Fibroblast of mammary gland (primary cell): ENCODE data around the gene AKAP6.

Source experiments
- DNase-seq: peaks from one replicate; pipeline ENCODE4 v3.0.0-alpha.2; 2010; ENCODE audit warnings: low read depth
- H3K4me3 ChIP-seq: 2 replicates; pipeline ENCODE4 v1.5.1; 2011; ENCODE audit warnings: low read depth, mild to moderate bottlenecking, low read length, moderate library complexity; ENCODE audit not compliant: control insufficient read depth
- CTCF ChIP-seq: conservative IDR thresholded peaks from 2 replicates; pipeline ENCODE4 v1.5.1; 2011; ENCODE audit warnings: low read depth, low read length, inconsistent platforms; ENCODE audit not compliant: control insufficient read depth, insufficient read depth

The AKAP6 gene

DNA sequence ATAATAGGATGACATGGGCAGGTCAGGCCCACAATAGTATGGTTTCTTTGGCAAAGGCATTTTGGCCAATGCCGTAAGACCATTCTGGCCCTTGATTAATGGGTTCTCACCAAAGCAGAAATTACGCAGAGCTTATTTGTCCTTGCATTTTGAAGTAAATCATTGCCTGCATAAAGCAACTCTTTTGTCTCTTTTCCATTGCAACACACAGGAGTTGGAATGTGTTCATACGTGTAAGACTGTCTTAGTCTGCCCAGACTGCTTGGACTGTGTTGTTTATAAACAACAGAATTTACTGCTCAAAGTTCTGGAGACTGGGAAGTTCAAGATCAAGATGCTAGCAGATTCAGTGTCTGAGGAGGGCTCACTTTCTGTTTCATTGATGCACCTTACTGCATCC, 506.8 kb downstream of the AKAP6 start:
- TF ChIP-seq CTCF: no peak
- no peak overlapping the region for H3K4me3 ChIP-seq
- no peak for DNase-seq

GRCh38 chr14:32841698-32842097, 512.6 kb downstream of the AKAP6 start:
- no peak for DNase-seq
- no peak overlapping the region for H3K4me3 ChIP-seq
- TF ChIP-seq CTCF: no peak

GRCh38 chr14:32846821-32847365, 517.8 kb downstream of the AKAP6 start:
- no peak for DNase-seq
- no peak for TF ChIP-seq CTCF
- no peak overlapping the region for H3K4me3 ChIP-seq

DNA sequence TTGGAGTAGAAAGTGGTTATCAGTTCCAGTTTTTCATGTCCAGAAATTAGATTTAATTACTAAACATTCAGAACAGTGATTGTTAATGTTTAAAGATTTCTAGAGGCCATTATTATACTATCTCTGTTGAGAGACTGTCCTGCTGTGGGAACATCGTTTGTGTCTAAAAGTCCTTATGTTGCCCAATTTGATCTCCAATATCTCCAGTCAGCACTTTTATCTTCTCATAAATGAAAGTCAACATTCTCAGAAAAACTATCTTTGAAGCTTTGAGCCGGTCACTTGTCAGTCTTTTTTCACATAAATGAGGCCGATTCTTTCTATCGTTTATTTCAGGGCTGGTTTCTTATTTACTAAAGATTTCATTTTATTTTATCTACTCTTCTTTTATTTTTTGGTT, 518.8 kb downstream of the AKAP6 start:
- no peak for TF ChIP-seq CTCF
- DNase-seq: no peak
- H3K4me3 ChIP-seq: no peak overlapping the region

GRCh38 chr14:32865827-32866376, 536.8 kb downstream of the AKAP6 start:
- no peak for TF ChIP-seq CTCF
- H3K4me3 ChIP-seq: no peak overlapping the region
- DNase-seq: no peak

DNA sequence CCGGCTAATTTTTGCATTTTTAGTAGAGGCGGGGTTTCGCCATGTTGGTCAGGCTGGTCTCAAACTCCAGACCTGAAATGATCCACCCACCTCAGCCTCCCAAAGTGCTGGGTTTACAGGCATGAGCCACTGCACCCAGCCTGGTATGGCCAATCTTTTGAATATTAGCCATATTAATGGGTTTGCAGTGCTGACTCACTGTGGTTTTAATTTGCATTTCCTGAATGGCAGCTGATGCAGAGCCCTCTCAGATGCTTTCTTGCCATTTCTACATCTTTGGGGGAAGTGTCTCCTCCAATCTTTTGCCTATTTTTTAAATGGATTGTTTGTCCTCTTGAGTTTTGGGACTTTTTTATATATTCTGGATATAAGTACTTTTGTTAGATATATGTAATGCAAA, 554.1 kb downstream of the AKAP6 start:
- no peak overlapping the region for H3K4me3 ChIP-seq
- TF ChIP-seq CTCF: no peak
- DNase-seq: no peak
